SU-DHL-6 (cell line): ENCODE data around the gene LRP1.

Experiments
- H2AFZ ChIP-seq: fragments of 200-600 bp; sonication (generic); 2 replicates; pipeline ENCODE4 v1.6.1; 2014; ENCODE audit warnings: low read depth, mild to moderate bottlenecking, moderate library complexity, mixed read lengths, antibody characterized with exemption, low read length; ENCODE audit not compliant: severe bottlenecking
- H3F3A ChIP-seq: fragments of 200-600 bp; shearing (Covaris generic); 2 replicates; pipeline ENCODE4 v1.6.0; 2016; ENCODE audit warnings: antibody characterized with exemption, mild to moderate bottlenecking; ENCODE audit not compliant: insufficient read depth
- H3K27ac ChIP-seq: fragments of 200-600 bp; sonication (generic); 2 replicates; pipeline ENCODE4 v1.5.1; 2016; ENCODE audit warnings: low read depth, mild to moderate bottlenecking, low read length, moderate library complexity, mixed read lengths
- H3K27me3 ChIP-seq: fragments of 200-600 bp; sonication (generic), shearing (Covaris generic); 2 replicates; pipeline ENCODE4 v1.6.0; 2014; ENCODE audit warnings: mild to moderate bottlenecking, low read length
- H3K36me3 ChIP-seq: fragments of 200-600 bp; sonication (generic); 2 replicates; pipeline ENCODE4 v1.6.1; 2014; ENCODE audit warnings: mild to moderate bottlenecking, low read length, mixed read lengths
- H3K4me2 ChIP-seq: fragments of 300-600, 200-600 bp; shearing (Covaris generic), sonication (generic); 2 replicates; pipeline ENCODE4 v1.6.0; 2014; ENCODE audit warnings: low read length, low read depth, mild to moderate bottlenecking; ENCODE audit not compliant: poor library complexity, severe bottlenecking
- H3K4me3 ChIP-seq: fragments of 200-600 bp; sonication (generic); 2 replicates; pipeline ENCODE4 v1.5.1; 2014; ENCODE audit warnings: antibody characterized with exemption, low read length, mild to moderate bottlenecking, mixed read lengths; ENCODE audit not compliant: insufficient read depth, poor library complexity, severe bottlenecking
- H3K79me2 ChIP-seq: fragments of 200-600 bp; sonication (generic); 2 replicates; pipeline ENCODE4 v1.6.1; 2014; ENCODE audit warnings: mild to moderate bottlenecking, low read length, moderate library complexity; ENCODE audit not compliant: insufficient read depth
- H3K9ac ChIP-seq: fragments of 200-600 bp; sonication (generic); 2 replicates; pipeline ENCODE4 v1.7.0; 2014; ENCODE audit warnings: mild to moderate bottlenecking, low read length
- H3K9me2 ChIP-seq: fragments of 200-600 bp; sonication (generic); replicated peaks from 2 replicates; pipeline ENCODE4 v1.6.1; 2014; ENCODE audit warnings: low read length; ENCODE audit not compliant: insufficient read depth
- H3K9me3 ChIP-seq: fragments of 200-600 bp; sonication (generic); 2 replicates; pipeline ENCODE4 v1.6.1; 2014; ENCODE audit warnings: low read length, mixed read lengths; ENCODE audit not compliant: insufficient read depth
- H4K20me1 ChIP-seq: fragments of 200-600 bp; sonication (generic); 2 replicates; pipeline ENCODE4 v1.6.1; 2014; ENCODE audit warnings: low read depth, mild to moderate bottlenecking, antibody characterized with exemption, low read length, moderate library complexity, mixed read lengths
- EZH2phosphoT487 ChIP-seq: fragments of 200-600 bp; sonication (generic), shearing (Covaris generic); conservative IDR thresholded peaks from 2 replicates; pipeline ENCODE4 v1.6.1; 2018; ENCODE audit warnings: mild to moderate bottlenecking, antibody characterized with exemption, low read length, moderate library complexity, mixed read lengths
- TF ChIP-seq, protein P1 (sequence below): fragments of 200-600 bp; sonication (generic); IDR thresholded peaks from one replicate; pipeline ENCODE4 v1.5.1; 2017; ENCODE audit warnings: antibody characterized with exemption, mild to moderate bottlenecking, low read length, moderate library complexity; ENCODE audit not compliant: insufficient read depth, poor library complexity, severe bottlenecking

The LRP1 gene

DNA sequence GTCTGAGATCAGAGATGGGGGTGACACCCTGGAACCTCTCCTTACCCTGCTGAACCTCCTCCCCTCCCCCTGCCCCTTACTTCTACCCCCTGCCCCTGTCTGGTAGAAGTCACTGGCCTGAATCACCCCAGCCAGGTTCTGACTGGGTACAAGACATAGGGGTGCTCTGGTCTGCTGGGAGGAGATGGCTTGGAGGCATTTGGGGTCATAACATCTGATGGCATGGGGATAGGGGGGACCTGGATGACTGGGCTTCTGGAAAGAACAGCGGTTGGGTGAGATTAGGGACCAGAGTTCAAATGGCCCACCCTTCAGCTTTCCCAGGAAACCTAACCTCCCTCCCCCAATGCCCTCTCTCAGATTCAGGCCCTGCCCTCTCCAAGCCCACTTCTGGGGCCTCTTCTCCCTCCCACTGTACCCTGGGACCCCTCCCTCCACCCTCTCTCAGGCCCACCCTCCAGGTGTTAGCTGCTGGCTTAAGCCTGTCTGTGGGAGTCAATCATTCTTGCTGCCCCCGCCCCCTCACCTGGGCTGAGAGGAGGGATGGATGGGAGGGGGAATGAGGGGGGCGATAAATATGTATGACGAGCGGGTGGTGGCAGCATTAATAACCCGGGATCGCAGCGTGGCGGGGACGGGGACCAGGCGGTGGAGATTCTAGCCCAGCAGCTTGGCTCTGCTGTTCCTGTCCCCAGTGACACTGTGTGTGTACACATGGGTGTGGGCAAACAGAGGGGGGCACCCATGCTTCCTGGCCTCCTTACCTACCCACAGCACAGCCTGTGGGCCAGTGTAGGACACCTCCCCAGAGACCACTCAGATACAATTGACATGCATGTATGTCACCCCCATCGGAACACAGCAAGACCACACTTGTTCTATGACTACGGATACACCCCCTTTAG, 94.3 kb downstream of the LRP1 start:
- Histone ChIP-seq H3K9me3 (no peaks in the 10 kb centered on the region), H3K9me2 (no peaks in the 10 kb centered on the region), H3K4me3 (no peak overlapping the region), H4K20me1 (no peaks in the 10 kb centered on the region), H3K27ac (peak overlapping the region; percentile 31), H3K27me3 (no peaks in the 10 kb centered on the region), H3K79me2 (peaks cover 9% of the 10 kb centered on the region; the same call in 1 of the 2 replicates), H2AFZ (no peak overlapping the region), H3F3A (peaks cover 30% of the 10 kb centered on the region), H3K36me3 (no peaks in the 10 kb centered on the region), H3K4me2 (no peak overlapping the region), H3K9ac (no peak overlapping the region)
- no peak for TF ChIP-seq EZH2phosphoT487
- TF ChIP-seq, protein P1, sequence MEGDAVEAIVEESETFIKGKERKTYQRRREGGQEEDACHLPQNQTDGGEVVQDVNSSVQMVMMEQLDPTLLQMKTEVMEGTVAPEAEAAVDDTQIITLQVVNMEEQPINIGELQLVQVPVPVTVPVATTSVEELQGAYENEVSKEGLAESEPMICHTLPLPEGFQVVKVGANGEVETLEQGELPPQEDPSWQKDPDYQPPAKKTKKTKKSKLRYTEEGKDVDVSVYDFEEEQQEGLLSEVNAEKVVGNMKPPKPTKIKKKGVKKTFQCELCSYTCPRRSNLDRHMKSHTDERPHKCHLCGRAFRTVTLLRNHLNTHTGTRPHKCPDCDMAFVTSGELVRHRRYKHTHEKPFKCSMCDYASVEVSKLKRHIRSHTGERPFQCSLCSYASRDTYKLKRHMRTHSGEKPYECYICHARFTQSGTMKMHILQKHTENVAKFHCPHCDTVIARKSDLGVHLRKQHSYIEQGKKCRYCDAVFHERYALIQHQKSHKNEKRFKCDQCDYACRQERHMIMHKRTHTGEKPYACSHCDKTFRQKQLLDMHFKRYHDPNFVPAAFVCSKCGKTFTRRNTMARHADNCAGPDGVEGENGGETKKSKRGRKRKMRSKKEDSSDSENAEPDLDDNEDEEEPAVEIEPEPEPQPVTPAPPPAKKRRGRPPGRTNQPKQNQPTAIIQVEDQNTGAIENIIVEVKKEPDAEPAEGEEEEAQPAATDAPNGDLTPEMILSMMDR, result no peak

DNA sequence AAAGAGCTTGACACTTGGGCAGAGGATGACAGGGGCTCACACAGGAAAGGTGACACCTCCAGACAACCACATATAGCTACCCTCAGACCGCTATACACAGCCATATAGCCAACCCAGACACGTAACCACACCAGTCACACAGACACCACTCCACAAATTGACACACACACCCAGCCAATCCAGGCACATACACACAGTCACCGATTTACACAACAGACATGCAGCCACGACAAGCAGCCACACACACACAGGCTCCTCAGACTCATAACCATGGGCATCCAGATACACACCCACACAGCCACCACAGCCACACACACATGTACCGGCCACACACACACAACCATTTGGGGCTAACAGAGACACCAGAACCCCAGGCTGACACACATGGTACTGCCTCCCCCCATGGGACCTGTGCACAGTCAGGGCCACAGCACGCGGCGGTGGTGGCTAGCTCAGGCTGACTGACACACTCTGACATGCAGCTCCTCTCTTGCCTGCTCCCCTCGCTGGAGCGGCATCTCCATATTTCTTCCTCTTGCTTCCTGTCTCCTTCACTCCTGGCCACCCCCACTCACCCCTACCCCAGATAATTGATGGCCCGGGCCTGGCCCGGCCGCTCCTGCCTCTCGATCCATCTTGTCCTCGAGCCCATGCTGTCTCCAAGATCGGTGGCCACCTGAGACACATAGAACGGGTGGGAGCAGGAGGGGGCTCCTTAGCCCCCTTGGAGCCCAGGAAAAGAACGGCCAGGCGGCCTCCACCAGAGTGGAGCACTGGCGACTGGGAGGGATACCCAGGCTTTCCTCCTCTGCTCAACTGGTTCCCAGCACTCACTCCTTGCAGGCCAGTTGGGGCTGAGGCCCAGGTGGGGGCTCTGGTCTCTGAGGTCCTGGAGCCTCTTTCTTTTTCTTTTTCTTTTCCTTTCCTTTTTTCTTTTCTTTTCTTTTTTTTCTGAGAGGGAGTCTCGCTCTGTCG, 95.2 kb downstream of the LRP1 start:
- Histone ChIP-seq H3K27ac (peak overlapping the region; percentile 31), H3K4me3 (no peak overlapping the region), H3K27me3 (no peaks in the 10 kb centered on the region), H3K4me2 (no peak overlapping the region), H3K36me3 (no peaks in the 10 kb centered on the region), H3K9me3 (no peaks in the 10 kb centered on the region), H3K79me2 (peaks cover 4% of the 10 kb centered on the region; the same call in 1 of the 2 replicates), H2AFZ (no peak overlapping the region), H4K20me1 (no peaks in the 10 kb centered on the region), H3F3A (peaks cover 34% of the 10 kb centered on the region), H3K9ac (no peak overlapping the region), H3K9me2 (no peaks in the 10 kb centered on the region)
- TF ChIP-seq EZH2phosphoT487, result no peak
- TF ChIP-seq, protein P1, result no peak

DNA sequence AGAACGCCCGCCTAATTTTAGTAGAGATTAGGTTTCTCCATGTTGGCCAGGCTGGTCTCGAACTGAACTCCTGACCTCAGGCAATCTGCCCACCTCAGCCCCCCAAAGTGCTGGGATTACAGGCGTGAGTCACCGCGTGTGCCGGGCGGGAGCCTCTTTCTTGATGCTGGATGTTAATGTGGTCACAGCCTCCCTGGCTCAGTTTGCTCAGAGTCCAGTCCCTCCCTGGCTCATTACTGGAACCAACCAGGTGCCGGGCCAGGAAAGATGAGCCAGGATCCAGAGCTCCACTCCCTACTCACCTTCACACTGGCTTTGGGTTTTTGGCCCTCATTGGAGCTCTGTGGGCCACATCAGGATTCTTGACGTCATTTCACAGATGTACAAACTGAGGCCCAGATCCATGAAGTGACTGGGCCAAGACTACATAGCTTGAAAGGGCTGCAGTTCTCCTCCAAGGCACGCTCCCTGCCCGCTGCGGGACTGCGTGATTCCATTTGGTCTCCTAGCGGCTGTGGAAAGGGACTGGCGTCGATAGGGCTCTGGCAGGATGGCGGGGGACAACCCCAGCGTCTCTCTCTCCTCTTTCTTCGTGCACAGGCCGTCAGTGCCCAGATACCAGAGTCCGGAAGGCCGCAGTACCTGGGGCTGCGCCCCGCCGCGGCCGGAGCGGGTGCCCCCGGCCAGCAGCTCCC, 96.1 kb downstream of the LRP1 start:
- 0 out of 2 replicates have a peak, but pooled peaks cover 3% of the 10 kb centered on the region for H3K79me2 ChIP-seq
- no peaks in the 10 kb centered on the region for H4K20me1 ChIP-seq
- H3K27me3 ChIP-seq, result no peaks in the 10 kb centered on the region
- no peaks in the 10 kb centered on the region for H3K9me3 ChIP-seq
- H3K9me2 ChIP-seq, result no peaks in the 10 kb centered on the region
- no peak overlapping the region for H3K9ac ChIP-seq
- no peak overlapping the region for H3K4me3 ChIP-seq
- no peak for TF ChIP-seq EZH2phosphoT487
- TF ChIP-seq, protein P1, result no peak
- peak overlapping the region; percentile 90 for H3K27ac ChIP-seq
- no peaks in the 10 kb centered on the region for H3K36me3 ChIP-seq
- no peak overlapping the region for H3K4me2 ChIP-seq
- no peak overlapping the region for H2AFZ ChIP-seq
- H3F3A ChIP-seq, result peaks cover 34% of the 10 kb centered on the region
